Stimulated activated CD4-positive, alpha-beta T cell treated with anti-CD3 and anti-CD28 coated beads, Interleukin-12 subunit alpha, Interleukin-12 subunit beta, amount 100 ng/mL, for 4 hours (primary cell): ENCODE results near the gene SOX3.

ENCODE experiments used
- DNase-seq: peaks from one replicate; pipeline ENCODE4 v3.0.0-alpha.2; 2020

SOX3 gene

GRCh38 chrX:140492066-140492994 lies 12.5 kb downstream of the SOX3 start:
- DNase-seq = no peak

- no peak for DNase-seq
Observed at GRCh38 chrX:140480765-140481164, 24.1 kb downstream of the SOX3 start.

DNA sequence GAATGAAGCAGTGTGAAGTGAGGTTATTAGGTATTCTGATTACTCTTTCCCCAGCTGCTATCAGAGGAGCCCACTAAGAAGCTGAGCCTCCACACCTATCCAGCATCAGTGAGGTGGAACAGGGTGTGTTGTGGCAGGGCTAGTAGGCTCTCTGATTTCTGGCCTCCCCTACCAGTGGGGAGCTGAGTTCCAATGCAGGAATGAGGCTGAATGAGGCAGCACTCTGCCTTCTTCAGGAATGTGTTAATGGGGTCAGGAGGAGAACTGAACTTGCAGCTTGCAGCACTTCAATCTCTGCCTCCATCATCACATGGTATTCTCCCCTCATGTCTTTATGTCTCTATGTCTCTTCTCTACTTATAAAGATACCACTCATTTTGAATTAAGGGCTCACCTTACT lies 26.9 kb downstream of the SOX3 start:
- no peak for DNase-seq

- no peak for DNase-seq
Observed at GRCh38 chrX:140475025-140475424, 29.8 kb downstream of the SOX3 start.

DNA sequence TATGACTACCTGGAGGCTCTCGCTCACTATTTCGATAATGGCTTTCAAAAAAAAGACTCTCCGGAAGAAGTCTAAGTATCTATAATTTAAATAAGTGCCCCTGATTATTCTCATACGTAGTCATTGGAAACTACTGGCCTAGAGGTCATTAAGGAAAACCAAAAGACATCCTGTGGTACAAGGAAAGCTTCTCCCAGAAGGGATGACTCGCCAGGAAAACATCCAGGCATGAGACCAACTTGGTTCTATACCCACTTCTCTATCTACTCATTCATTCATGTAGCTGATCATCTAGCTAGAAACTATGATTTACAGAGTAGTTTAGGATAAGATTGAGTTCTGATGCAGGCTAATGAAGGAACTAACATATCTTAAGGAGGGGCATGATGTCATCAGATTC lies 37.7 kb downstream of the SOX3 start:
- no peak for DNase-seq
